Measurements from ENCODE around the gene TMEM45B.

Gene TMEM45B

GRCh38 chr11:129788278-129788677, 27.4 kb upstream of the TMEM45B start:
- Histone ChIP-seq H3K27me3 (ENCODE audit: low read depth, low read length) (peaks cover 6% of the 10 kb centered on the region), H3K36me3 (replicated peaks; ENCODE audit: low read depth, low read length) (no peaks in the 10 kb centered on the region), H3K9me3 (ENCODE audit: insufficient read depth, low read length) (no peaks in the 10 kb centered on the region), H4K20me1 (ENCODE audit: insufficient read depth, low read length) (no peaks in the 10 kb centered on the region), H3K4me1 (ENCODE audit: low read length) (peaks cover 37% of the 10 kb centered on the region), H3K9ac (ENCODE audit: low read length) (no peak overlapping the region), H3K4me2 (ENCODE audit: low read length) (no peak overlapping the region), H3K27ac (ENCODE audit: low read length) (no peak overlapping the region), H3K4me3 (ENCODE audit: low read length) (no peak overlapping the region), H3K79me2 (ENCODE audit: low read length) (no peaks in the 10 kb centered on the region), H2AFZ (ENCODE audit: low read depth, low read length) (no peak overlapping the region)
- TF ChIP-seq EZH2phosphoT487 (IDR thresholded peaks at IDR 0.05; ENCODE audit: low read depth) = no peak
- no peak for TF ChIP-seq CTCF (IDR thresholded peaks at IDR 0.05; ENCODE audit: low read depth, low read length)

DNA sequence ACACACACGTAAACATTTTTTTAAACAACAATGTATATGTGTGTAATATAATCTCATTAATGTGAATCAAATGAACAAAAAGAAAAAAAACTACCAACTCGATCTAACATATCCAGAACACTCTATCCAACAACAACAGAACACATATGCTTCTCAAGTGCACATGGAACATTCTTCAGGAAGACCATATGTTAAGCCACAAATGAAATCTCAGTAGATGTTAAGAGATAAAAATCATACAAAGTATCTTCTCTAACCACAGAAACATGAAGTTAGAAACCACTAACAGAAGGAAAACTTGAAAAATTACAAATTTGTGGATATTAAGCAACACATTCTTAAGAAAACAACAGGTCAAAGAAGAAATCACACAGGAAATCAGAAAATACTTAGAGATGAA, 25.5 kb upstream of the TMEM45B start:
- peaks cover 34% of the 10 kb centered on the region for H3K4me1 ChIP-seq (ENCODE audit: low read length)
- TF ChIP-seq EZH2phosphoT487 (IDR thresholded peaks at IDR 0.05; ENCODE audit: low read depth) = no peak
- TF ChIP-seq CTCF (IDR thresholded peaks at IDR 0.05; ENCODE audit: low read depth, low read length) = no peak

DNA sequence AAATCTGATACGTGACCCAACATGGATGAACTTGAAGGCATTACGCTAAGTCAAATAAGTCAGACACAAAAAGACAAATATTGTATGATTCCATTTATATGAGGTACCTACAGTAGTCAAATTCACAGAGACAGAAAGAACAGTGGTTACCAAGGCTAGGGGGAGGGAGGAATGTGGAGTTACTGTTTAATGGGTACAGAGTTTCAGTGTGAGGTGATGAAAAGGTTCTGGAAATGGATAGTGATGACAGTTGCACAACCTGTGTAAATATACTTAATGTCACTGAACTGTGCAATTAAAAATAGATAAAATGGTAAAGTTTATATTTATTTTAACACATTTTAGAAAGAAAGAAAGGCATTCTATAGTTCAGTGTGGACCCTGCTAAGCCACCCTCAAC, 24.1 kb upstream of the TMEM45B start:
- Histone ChIP-seq H3K9ac (ENCODE audit: low read length) (no peak overlapping the region), H3K36me3 (replicated peaks; ENCODE audit: low read depth, low read length) (no peaks in the 10 kb centered on the region), H4K20me1 (ENCODE audit: insufficient read depth, low read length) (no peaks in the 10 kb centered on the region), H3K27ac (ENCODE audit: low read length) (no peak overlapping the region), H3K27me3 (ENCODE audit: low read depth, low read length) (peaks cover 6% of the 10 kb centered on the region), H2AFZ (ENCODE audit: low read depth, low read length) (no peak overlapping the region), H3K4me3 (ENCODE audit: low read length) (no peak overlapping the region), H3K79me2 (ENCODE audit: low read length) (no peaks in the 10 kb centered on the region), H3K4me1 (ENCODE audit: low read length) (peaks cover 20% of the 10 kb centered on the region), H3K9me3 (ENCODE audit: insufficient read depth, low read length) (no peaks in the 10 kb centered on the region), H3K4me2 (ENCODE audit: low read length) (no peak overlapping the region)
- TF ChIP-seq EZH2phosphoT487 (IDR thresholded peaks at IDR 0.05; ENCODE audit: low read depth) = no peak
- no peak for TF ChIP-seq CTCF (IDR thresholded peaks at IDR 0.05; ENCODE audit: low read depth, low read length)

More for the DNA sequence above, 25.5 kb upstream of the TMEM45B start:
- H3K27ac ChIP-seq (ENCODE audit: low read length) = no peak overlapping the region
- H3K4me3 ChIP-seq (ENCODE audit: low read length) = peak overlapping the region; percentile 16
- H3K9me3 ChIP-seq (ENCODE audit: insufficient read depth, low read length) = no peaks in the 10 kb centered on the region
- H2AFZ ChIP-seq (ENCODE audit: low read depth, low read length) = no peak overlapping the region
- H3K27me3 ChIP-seq (ENCODE audit: low read depth, low read length) = peaks cover 6% of the 10 kb centered on the region
- no peaks in the 10 kb centered on the region for H3K36me3 ChIP-seq (replicated peaks; ENCODE audit: low read depth, low read length)
- no peak overlapping the region for H3K9ac ChIP-seq (ENCODE audit: low read length)
- no peaks in the 10 kb centered on the region for H3K79me2 ChIP-seq (ENCODE audit: low read length)
- H3K4me2 ChIP-seq (ENCODE audit: low read length) = peak overlapping the region; percentile 60
- H4K20me1 ChIP-seq (ENCODE audit: insufficient read depth, low read length) = no peaks in the 10 kb centered on the region

DNA sequence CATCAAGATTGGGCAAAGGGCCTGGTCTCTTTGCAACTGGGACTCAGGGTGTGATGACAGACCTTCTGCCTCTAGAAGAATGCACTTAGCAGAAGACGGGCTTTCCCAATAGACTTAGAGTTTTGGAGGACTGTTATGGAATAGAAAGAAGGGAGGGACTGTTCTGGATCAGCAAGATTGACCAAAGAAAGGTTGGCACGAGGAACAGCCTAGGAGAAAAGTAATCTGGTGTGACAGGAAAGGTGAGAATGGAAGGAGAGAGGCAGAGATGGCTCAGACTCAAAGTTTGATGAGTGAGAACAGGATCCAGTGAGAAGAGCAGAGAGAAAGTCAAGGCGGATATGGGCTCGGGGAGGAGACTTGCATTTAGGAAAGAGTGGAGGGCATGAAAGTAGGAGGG, 23.0 kb upstream of the TMEM45B start:
- no peaks in the 10 kb centered on the region for H3K36me3 ChIP-seq (replicated peaks; ENCODE audit: low read depth, low read length)
- H3K27me3 ChIP-seq (ENCODE audit: low read depth, low read length) = peaks cover under 1% of the 10 kb centered on the region
- no peak overlapping the region for H2AFZ ChIP-seq (ENCODE audit: low read depth, low read length)
- no peak overlapping the region for H3K4me2 ChIP-seq (ENCODE audit: low read length)
- no peaks in the 10 kb centered on the region for H4K20me1 ChIP-seq (ENCODE audit: insufficient read depth, low read length)
- no peak overlapping the region for H3K27ac ChIP-seq (ENCODE audit: low read length)
- peaks cover 20% of the 10 kb centered on the region for H3K4me1 ChIP-seq (ENCODE audit: low read length)
- no peak overlapping the region for H3K4me3 ChIP-seq (ENCODE audit: low read length)
- no peaks in the 10 kb centered on the region for H3K79me2 ChIP-seq (ENCODE audit: low read length)
- H3K9ac ChIP-seq (ENCODE audit: low read length) = no peak overlapping the region
- TF ChIP-seq CTCF (IDR thresholded peaks at IDR 0.05; ENCODE audit: low read depth, low read length) (no peak), EZH2phosphoT487 (IDR thresholded peaks at IDR 0.05; ENCODE audit: low read depth) (no peak)
- no peaks in the 10 kb centered on the region for H3K9me3 ChIP-seq (ENCODE audit: insufficient read depth, low read length)

All from OCI-LY3 (cell line).